WTC11 (cell line): ENCODE measurements around the gene OR52N4. TPM values are rescaled to one million over a fixed set of nuclear protein-coding genes. Genes with fewer than 3 reads are reported as not detected.

Source experiments
- ATAC-seq: fragments of 200-7000 bp; cut with Tn5 transposase; 2 replicates; pipeline ENCODE4 v1.10.0; 2021; ENCODE audit warnings: mild to moderate bottlenecking, moderate library complexity
- CTCF ChIA-PET: fragments of 300-600 bp; sonication (Branson Sonifier 250); formaldehyde crosslinking; loops from one replicate; lab custom pipeline; 2021; ENCODE audit warnings: antibody characterized with exemption; lab: Charles Lee
- POLR2A ChIA-PET: fragments of 350-600 bp; sonication (Branson Sonifier 250); formaldehyde crosslinking; loops from one replicate; lab custom pipeline; 2021; ENCODE audit warnings: antibody characterized with exemption; lab: Charles Lee
- DNase-seq: peaks from one replicate; pipeline ENCODE4 v3.0.0; 2021; ENCODE audit warnings: low spot score
- H3K27ac Mint-ChIP-seq: 2 replicates; pipeline ENCODE4 v1.8.0; 2021; ENCODE audit warnings: mixed read lengths
- H3K27me3 Mint-ChIP-seq: 2 replicates; pipeline ENCODE4 v1.8.0; 2021; ENCODE audit warnings: low read depth, mild to moderate bottlenecking, moderate library complexity, mixed read lengths
- H3K36me3 Mint-ChIP-seq: 2 replicates; pipeline ENCODE4 v1.8.0; 2021; ENCODE audit warnings: mixed read lengths
- H3K4me1 Mint-ChIP-seq: 2 replicates; pipeline ENCODE4 v1.8.0; 2022; ENCODE audit warnings: mixed read lengths
- H3K4me3 Mint-ChIP-seq: 2 replicates; pipeline ENCODE4 v1.8.0; 2021; ENCODE audit warnings: mild to moderate bottlenecking, moderate library complexity, mixed read lengths
- H3K9me3 Mint-ChIP-seq: 2 replicates; pipeline ENCODE4 v1.8.0; 2021; ENCODE audit warnings: mixed read lengths
- CREB1 ChIP-seq: sonication (generic); formaldehyde crosslinking; IDR thresholded peaks from 2 replicates; pipeline ENCODE4 v1.8.0; 2023; ENCODE audit warnings: mild to moderate bottlenecking, missing genetic modification reagents
- EMX1 ChIP-seq: fragments of 250-450 bp; sonication (Bioruptor Pico); IDR thresholded peaks from 2 replicates; pipeline ENCODE4 v1.8.0; 2021; ENCODE audit warnings: mild to moderate bottlenecking
- ETV6 ChIP-seq: sonication (generic); formaldehyde crosslinking; IDR thresholded peaks from 2 replicates; pipeline ENCODE4 v1.8.1; 2022; ENCODE audit warnings: mild to moderate bottlenecking, missing genetic modification reagents
- FOXJ3 ChIP-seq: sonication (generic); formaldehyde crosslinking; IDR thresholded peaks from 2 replicates; pipeline ENCODE4 v1.9.0; 2021; ENCODE audit warnings: missing genetic modification reagents, mild to moderate bottlenecking, borderline replicate concordance
- GTF2I ChIP-seq: fragments of 250-450 bp; sonication (Bioruptor Pico); conservative IDR thresholded peaks from 2 replicates; pipeline ENCODE4 v1.4.0; 2021; ENCODE audit warnings: mild to moderate bottlenecking
- IRF2 ChIP-seq: sonication (generic); formaldehyde crosslinking; IDR thresholded peaks from 2 replicates; pipeline ENCODE4 v1.8.0; 2022; ENCODE audit warnings: low read depth, missing genetic modification reagents, borderline replicate concordance
- KAT7 ChIP-seq: sonication (generic); formaldehyde crosslinking; IDR thresholded peaks from 2 replicates; pipeline ENCODE4 v1.8.1; 2023; ENCODE audit warnings: missing genetic modification reagents, mild to moderate bottlenecking, borderline replicate concordance
- NFYB ChIP-seq: sonication (generic); formaldehyde crosslinking; conservative IDR thresholded peaks from 2 replicates; pipeline ENCODE4 v1.8.0; 2022; ENCODE audit warnings: low read depth, missing genetic modification reagents
- RORB ChIP-seq: fragments of 250-450 bp; sonication (Bioruptor Pico); IDR thresholded peaks from 2 replicates; pipeline ENCODE4 v1.9.0; 2021; ENCODE audit warnings: mild to moderate bottlenecking
- TEAD1 ChIP-seq: sonication (generic); formaldehyde crosslinking; IDR thresholded peaks from 2 replicates; pipeline ENCODE4 v1.8.0; 2022; ENCODE audit warnings: mild to moderate bottlenecking, missing genetic modification reagents
- ZNF219 ChIP-seq: sonication (generic); formaldehyde crosslinking; IDR thresholded peaks from 2 replicates; pipeline ENCODE4 v1.8.0; 2023; ENCODE audit warnings: missing genetic modification reagents, mild to moderate bottlenecking, borderline replicate concordance
- total RNA-seq: library from RNA; stranded (reverse); gene quantifications from 3 replicates; pipeline ENCODE4 v1.2.3, GENCODE V29; 2021
- TF ChIP-seq, protein P1 (sequence below): sonication (generic); formaldehyde crosslinking; IDR thresholded peaks from 2 replicates; pipeline ENCODE4 v1.8.1; 2023; ENCODE audit warnings: mild to moderate bottlenecking, moderate library complexity, missing genetic modification reagents
- TF ChIP-seq, protein P2 (sequence below): sonication (generic); formaldehyde crosslinking; IDR thresholded peaks from 2 replicates; pipeline ENCODE4 v1.8.0; 2022; ENCODE audit warnings: missing genetic modification reagents
- TF ChIP-seq, protein P3 (sequence below): sonication (generic); formaldehyde crosslinking; conservative IDR thresholded peaks from 2 replicates; pipeline ENCODE4 v1.8.1; 2023; ENCODE audit warnings: mild to moderate bottlenecking, low read depth, missing genetic modification reagents, moderate library complexity
- TF ChIP-seq, protein P4 (sequence below): sonication (generic); formaldehyde crosslinking; IDR thresholded peaks from 2 replicates; pipeline ENCODE4 v1.8.0; 2022; ENCODE audit warnings: mild to moderate bottlenecking, missing genetic modification reagents
- TF ChIP-seq, protein P5 (sequence below): sonication (generic); formaldehyde crosslinking; conservative IDR thresholded peaks from 2 replicates; pipeline ENCODE4 v1.8.1; 2022; ENCODE audit warnings: mild to moderate bottlenecking, missing genetic modification reagents
- TF ChIP-seq, protein P6 (sequence below): fragments of 250-450 bp; sonication (Bioruptor Pico); conservative IDR thresholded peaks from 2 replicates; pipeline ENCODE4 v1.9.0; 2021; ENCODE audit warnings: mild to moderate bottlenecking
- TF ChIP-seq, protein P7 (sequence below): fragments of 250-450 bp; sonication (Bioruptor Pico); IDR thresholded peaks from 2 replicates; pipeline ENCODE4 v1.9.0; 2021; ENCODE audit warnings: mild to moderate bottlenecking
- TF ChIP-seq, protein P8 (sequence below): sonication (generic); formaldehyde crosslinking; IDR thresholded peaks from 2 replicates; pipeline ENCODE4 v1.8.0; 2023; ENCODE audit warnings: missing genetic modification reagents

Gene OR52N4
- total RNA-seq, 1 experiment from 2014 or later: 0.52 TPM

DNA sequence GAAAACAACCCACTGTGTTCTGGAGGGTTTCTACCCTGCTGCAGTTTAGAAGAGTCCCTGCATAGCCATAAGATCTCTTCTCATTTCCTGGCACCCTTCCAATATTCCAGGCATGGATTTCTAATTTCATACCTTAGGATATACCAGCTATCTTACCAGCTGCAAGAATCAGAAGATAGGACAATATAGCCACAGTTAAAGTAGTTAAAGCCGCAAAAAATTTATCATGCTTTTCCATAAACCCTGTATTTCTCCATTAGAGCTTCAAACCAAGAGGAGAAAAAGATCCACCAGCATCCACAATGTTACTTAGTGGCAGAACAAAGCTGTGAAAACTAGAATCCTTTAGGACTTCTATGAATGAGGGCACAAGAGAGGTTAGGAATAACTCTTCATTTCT lies 26.4 kb upstream of the OR52N4 start (continued):
- TF ChIP-seq, protein P1, sequence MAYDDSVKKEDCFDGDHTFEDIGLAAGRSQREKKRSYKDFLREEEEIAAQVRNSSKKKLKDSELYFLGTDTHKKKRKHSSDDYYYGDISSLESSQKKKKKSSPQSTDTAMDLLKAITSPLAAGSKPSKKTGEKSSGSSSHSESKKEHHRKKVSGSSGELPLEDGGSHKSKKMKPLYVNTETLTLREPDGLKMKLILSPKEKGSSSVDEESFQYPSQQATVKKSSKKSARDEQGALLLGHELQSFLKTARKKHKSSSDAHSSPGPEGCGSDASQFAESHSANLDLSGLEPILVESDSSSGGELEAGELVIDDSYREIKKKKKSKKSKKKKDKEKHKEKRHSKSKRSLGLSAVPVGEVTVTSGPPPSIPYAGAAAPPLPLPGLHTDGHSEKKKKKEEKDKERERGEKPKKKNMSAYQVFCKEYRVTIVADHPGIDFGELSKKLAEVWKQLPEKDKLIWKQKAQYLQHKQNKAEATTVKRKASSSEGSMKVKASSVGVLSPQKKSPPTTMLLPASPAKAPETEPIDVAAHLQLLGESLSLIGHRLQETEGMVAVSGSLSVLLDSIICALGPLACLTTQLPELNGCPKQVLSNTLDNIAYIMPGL (CRISPR knock-in tag): no peak
- TF ChIP-seq, all 79 proteins: peak for 0

DNA sequence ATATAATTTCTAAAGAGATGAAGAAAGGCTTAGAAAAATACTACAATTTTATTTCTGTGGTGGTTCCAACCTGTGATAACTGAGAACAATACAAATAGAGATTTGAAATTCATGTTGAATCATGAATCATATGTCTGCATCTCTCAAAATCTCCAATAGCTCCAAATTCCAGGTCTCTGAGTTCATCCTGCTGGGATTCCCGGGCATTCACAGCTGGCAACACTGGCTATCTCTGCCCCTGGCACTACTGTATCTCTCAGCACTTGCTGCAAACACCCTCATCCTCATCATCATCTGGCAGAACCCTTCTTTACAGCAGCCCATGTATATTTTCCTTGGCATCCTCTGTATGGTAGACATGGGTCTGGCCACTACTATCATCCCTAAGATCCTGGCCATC lies 17.6 kb upstream of the OR52N4 start, which contains the start of gene OR56B1:
TSS of gene OR56B1 (plus strand) at position 53 of the 400 bp plus-strand sequence. CDS start at position 122, 69 bp downstream.
- ChIA-PET CTCF (no interaction called here), POLR2A (no interaction called here)
- Mint-ChIP-seq H3K9me3 (no peaks in the 10 kb centered on the region), H3K27me3 (no peaks in the 10 kb centered on the region), H3K4me3 (no peak within 1 kb of the TSS), H3K4me1 (no peaks in the 10 kb centered on the region), H3K36me3 (no peaks in the 10 kb centered on the region), H3K27ac (no peak within 1 kb of the TSS)
- no peak for DNase-seq
- TF ChIP-seq, protein P2, sequence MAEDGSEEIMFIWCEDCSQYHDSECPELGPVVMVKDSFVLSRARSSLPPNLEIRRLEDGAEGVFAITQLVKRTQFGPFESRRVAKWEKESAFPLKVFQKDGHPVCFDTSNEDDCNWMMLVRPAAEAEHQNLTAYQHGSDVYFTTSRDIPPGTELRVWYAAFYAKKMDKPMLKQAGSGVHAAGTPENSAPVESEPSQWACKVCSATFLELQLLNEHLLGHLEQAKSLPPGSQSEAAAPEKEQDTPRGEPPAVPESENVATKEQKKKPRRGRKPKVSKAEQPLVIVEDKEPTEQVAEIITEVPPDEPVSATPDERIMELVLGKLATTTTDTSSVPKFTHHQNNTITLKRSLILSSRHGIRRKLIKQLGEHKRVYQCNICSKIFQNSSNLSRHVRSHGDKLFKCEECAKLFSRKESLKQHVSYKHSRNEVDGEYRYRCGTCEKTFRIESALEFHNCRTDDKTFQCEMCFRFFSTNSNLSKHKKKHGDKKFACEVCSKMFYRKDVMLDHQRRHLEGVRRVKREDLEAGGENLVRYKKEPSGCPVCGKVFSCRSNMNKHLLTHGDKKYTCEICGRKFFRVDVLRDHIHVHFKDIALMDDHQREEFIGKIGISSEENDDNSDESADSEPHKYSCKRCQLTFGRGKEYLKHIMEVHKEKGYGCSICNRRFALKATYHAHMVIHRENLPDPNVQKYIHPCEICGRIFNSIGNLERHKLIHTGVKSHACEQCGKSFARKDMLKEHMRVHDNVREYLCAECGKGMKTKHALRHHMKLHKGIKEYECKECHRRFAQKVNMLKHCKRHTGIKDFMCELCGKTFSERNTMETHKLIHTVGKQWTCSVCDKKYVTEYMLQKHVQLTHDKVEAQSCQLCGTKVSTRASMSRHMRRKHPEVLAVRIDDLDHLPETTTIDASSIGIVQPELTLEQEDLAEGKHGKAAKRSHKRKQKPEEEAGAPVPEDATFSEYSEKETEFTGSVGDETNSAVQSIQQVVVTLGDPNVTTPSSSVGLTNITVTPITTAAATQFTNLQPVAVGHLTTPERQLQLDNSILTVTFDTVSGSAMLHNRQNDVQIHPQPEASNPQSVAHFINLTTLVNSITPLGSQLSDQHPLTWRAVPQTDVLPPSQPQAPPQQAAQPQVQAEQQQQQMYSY: no peak
- TF ChIP-seq NFYB (CRISPR knock-in tag) (no peak), CREB1 (CRISPR knock-in tag) (no peak), EMX1 (no peak), RORB (no peak), FOXJ3 (CRISPR knock-in tag) (no peak), ETV6 (no peak)
- TF ChIP-seq, protein P3, sequence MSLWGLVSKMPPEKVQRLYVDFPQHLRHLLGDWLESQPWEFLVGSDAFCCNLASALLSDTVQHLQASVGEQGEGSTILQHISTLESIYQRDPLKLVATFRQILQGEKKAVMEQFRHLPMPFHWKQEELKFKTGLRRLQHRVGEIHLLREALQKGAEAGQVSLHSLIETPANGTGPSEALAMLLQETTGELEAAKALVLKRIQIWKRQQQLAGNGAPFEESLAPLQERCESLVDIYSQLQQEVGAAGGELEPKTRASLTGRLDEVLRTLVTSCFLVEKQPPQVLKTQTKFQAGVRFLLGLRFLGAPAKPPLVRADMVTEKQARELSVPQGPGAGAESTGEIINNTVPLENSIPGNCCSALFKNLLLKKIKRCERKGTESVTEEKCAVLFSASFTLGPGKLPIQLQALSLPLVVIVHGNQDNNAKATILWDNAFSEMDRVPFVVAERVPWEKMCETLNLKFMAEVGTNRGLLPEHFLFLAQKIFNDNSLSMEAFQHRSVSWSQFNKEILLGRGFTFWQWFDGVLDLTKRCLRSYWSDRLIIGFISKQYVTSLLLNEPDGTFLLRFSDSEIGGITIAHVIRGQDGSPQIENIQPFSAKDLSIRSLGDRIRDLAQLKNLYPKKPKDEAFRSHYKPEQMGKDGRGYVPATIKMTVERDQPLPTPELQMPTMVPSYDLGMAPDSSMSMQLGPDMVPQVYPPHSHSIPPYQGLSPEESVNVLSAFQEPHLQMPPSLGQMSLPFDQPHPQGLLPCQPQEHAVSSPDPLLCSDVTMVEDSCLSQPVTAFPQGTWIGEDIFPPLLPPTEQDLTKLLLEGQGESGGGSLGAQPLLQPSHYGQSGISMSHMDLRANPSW (CRISPR knock-in tag): no peak
- TF ChIP-seq, protein P4, sequence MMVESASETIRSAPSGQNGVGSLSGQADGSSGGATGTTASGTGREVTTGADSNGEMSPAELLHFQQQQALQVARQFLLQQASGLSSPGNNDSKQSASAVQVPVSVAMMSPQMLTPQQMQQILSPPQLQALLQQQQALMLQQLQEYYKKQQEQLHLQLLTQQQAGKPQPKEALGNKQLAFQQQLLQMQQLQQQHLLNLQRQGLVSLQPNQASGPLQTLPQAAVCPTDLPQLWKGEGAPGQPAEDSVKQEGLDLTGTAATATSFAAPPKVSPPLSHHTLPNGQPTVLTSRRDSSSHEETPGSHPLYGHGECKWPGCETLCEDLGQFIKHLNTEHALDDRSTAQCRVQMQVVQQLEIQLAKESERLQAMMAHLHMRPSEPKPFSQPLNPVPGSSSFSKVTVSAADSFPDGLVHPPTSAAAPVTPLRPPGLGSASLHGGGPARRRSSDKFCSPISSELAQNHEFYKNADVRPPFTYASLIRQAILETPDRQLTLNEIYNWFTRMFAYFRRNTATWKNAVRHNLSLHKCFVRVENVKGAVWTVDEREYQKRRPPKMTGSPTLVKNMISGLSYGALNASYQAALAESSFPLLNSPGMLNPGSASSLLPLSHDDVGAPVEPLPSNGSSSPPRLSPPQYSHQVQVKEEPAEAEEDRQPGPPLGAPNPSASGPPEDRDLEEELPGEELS: no peak
- no peak for ATAC-seq

DNA sequence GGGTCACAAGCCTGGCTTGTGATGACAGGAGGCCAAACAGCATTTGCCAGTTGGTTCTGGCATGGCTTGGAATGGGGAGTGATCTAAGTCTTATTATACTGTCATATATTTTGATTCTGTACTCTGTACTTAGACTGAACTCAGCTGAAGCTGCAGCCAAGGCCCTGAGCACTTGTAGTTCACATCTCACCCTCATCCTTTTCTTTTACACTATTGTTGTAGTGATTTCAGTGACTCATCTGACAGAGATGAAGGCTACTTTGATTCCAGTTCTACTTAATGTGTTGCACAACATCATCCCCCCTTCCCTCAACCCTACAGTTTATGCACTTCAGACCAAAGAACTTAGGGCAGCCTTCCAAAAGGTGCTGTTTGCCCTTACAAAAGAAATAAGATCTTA lies 17.0 kb upstream of the OR52N4 start:
- DNase-seq (no peak), ATAC-seq (no peak)
- Mint-ChIP-seq H3K4me3 (no peak overlapping the region), H3K9me3 (no peaks in the 10 kb centered on the region), H3K36me3 (no peaks in the 10 kb centered on the region), H3K4me1 (no peaks in the 10 kb centered on the region), H3K27ac (no peak overlapping the region), H3K27me3 (no peaks in the 10 kb centered on the region)
- POLR2A ChIA-PET: no interaction called here
- CTCF ChIA-PET: no interaction called here
- TF ChIP-seq, protein P5, sequence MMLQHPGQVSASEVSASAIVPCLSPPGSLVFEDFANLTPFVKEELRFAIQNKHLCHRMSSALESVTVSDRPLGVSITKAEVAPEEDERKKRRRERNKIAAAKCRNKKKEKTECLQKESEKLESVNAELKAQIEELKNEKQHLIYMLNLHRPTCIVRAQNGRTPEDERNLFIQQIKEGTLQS (CRISPR knock-in tag): no peak
- TF ChIP-seq, protein P6, sequence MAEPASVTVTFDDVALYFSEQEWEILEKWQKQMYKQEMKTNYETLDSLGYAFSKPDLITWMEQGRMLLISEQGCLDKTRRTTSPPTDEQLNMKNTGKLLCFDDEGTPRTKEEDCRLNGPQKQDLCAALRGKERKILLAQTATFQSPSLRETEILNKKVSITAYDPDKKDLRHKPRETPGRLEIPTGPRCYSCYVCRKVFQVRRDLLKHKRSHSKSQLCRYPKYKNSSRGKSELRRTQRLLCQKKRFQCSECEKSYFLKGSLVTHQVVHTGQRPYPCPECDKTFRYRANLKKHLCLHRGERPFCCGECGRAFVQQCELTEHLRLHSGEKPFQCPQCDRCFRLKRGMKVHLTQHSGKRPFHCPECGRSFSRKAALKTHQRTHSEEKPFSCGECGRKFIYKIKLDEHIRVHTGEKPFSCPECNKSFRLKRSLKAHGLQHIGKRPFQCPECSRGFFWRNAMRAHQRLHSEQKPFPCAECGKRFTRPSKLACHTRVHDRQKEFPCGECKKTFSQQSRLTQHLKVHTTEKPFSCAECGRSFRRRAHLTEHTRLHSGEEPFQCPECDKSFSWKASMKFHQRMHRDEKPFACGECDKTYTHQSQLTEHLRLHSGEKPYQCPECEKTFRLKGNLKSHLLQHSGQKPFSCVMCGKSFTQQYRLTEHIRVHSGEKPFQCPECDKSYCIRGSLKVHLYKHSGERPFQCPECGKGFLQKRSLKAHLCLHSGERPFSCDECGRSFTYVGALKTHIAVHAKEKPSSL (CRISPR knock-in tag): no peak
- TF ChIP-seq, protein P7, sequence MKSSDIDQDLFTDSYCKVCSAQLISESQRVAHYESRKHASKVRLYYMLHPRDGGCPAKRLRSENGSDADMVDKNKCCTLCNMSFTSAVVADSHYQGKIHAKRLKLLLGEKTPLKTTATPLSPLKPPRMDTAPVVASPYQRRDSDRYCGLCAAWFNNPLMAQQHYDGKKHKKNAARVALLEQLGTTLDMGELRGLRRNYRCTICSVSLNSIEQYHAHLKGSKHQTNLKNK (CRISPR knock-in tag): no peak
- TF ChIP-seq TEAD1 (CRISPR knock-in tag) (no peak), NFYB (CRISPR knock-in tag) (no peak), ZNF219 (CRISPR knock-in tag) (no peak), KAT7 (CRISPR knock-in tag) (no peak), GTF2I (CRISPR knock-in tag) (no peak), IRF2 (no peak)
- TF ChIP-seq, protein P8, sequence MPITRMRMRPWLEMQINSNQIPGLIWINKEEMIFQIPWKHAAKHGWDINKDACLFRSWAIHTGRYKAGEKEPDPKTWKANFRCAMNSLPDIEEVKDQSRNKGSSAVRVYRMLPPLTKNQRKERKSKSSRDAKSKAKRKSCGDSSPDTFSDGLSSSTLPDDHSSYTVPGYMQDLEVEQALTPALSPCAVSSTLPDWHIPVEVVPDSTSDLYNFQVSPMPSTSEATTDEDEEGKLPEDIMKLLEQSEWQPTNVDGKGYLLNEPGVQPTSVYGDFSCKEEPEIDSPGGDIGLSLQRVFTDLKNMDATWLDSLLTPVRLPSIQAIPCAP (CRISPR knock-in tag): no peak
